SK-N-SH treated with all-trans-retinoic acid at 6 μM for 48 hours (cell line): ENCODE measurements around the gene DRGX.

Experiments
- CSDC2 ChIP-seq: fragments of 250-450 bp; sonication (Bioruptor Pico); IDR thresholded peaks from 2 replicates; pipeline ENCODE4 v1.5.0; 2020; ENCODE audit warnings: mild to moderate bottlenecking, moderate library complexity
- RARB ChIP-seq: fragments of 250-450 bp; sonication (Bioruptor Pico); IDR thresholded peaks from 2 replicates; pipeline ENCODE4 v1.8.0; 2021; ENCODE audit warnings: mild to moderate bottlenecking, moderate library complexity
- TCF4 ChIP-seq: fragments of 250-450 bp; sonication (Bioruptor Pico); IDR thresholded peaks from 2 replicates; pipeline ENCODE4 v1.8.0; 2021; ENCODE audit warnings: mild to moderate bottlenecking, moderate library complexity, borderline replicate concordance
- ZC3H10 ChIP-seq: fragments of 250-450 bp; sonication (Bioruptor Pico); IDR thresholded peaks from 2 replicates; pipeline ENCODE4 v1.5.1; 2021; ENCODE audit warnings: mild to moderate bottlenecking, moderate library complexity
- ZNF565 ChIP-seq: fragments of 450-650 bp; formaldehyde crosslinking; conservative IDR thresholded peaks from 2 replicates; pipeline ENCODE4 v1.5.0; 2020; ENCODE audit warnings: low read depth, mild to moderate bottlenecking, moderate library complexity
- ZNF70 ChIP-seq: fragments of 450-650 bp; formaldehyde crosslinking; IDR thresholded peaks from 2 replicates; pipeline ENCODE4 v1.5.0; 2020; ENCODE audit warnings: mild to moderate bottlenecking, moderate library complexity
- TF ChIP-seq, protein P1 (sequence below): fragments of 250-450 bp; sonication (Bioruptor Pico); IDR thresholded peaks from 2 replicates; pipeline ENCODE4 v1.5.1; 2020; ENCODE audit warnings: low read depth, mild to moderate bottlenecking, moderate library complexity

DNA sequence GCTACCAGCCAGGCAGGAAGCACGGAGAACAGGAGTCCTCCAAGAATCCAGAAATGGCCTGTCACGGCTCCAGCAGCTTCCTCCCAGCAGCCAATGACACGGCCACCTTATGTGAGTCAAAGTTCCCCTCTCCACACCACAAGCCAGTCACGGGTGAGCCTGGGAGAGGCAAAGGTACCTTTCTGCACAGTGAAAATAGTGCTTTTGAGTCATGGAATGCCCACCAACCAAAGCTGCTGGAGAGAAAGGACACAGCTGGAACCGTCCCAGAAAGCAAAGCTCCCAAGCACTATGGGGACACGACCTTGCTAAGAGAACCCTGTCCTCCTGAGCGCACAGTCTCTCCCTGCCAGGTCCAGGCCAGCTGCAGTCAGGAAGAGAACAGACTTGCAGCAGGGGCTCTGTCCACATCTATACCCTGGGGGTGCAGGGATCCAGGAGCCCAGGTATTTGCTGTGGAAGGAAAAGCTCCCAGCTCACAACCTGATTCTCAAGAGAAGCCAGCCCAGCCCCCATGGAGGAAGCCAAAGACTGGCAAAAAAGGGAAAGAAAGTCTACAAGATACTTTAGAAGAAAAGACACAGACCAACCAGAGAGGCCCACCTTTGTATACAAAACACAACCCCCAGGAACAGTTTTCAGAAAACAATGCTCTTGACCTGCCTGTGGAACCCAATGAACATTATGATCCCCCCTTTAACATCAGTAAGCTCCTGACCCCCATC lies 72.6 kb downstream of the DRGX start:
- TF ChIP-seq ZNF70 (CRISPR knock-in tag): no peak
- TF ChIP-seq TCF4 (CRISPR knock-in tag): no peak
- TF ChIP-seq RARB (CRISPR knock-in tag): no peak
- TF ChIP-seq ZC3H10: no peak
- no peak for TF ChIP-seq CSDC2 (CRISPR knock-in tag)
- TF ChIP-seq ZNF565 (CRISPR knock-in tag): no peak
- TF ChIP-seq, protein P1, sequence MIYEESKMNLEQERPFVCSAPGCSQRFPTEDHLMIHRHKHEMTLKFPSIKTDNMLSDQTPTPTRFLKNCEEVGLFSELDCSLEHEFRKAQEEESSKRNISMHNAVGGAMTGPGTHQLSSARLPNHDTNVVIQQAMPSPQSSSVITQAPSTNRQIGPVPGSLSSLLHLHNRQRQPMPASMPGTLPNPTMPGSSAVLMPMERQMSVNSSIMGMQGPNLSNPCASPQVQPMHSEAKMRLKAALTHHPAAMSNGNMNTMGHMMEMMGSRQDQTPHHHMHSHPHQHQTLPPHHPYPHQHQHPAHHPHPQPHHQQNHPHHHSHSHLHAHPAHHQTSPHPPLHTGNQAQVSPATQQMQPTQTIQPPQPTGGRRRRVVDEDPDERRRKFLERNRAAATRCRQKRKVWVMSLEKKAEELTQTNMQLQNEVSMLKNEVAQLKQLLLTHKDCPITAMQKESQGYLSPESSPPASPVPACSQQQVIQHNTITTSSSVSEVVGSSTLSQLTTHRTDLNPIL (CRISPR knock-in tag): no peak
